KOPT-K1 (cell line): ENCODE measurements around the gene TIMP1.

Source experiments
- H3K27ac ChIP-seq: fragments of 200-600 bp; sonication (generic); 2 replicates; pipeline ENCODE4 v1.5.1; 2016; ENCODE audit warnings: antibody characterized with exemption, mild to moderate bottlenecking, low read depth, low read length; ENCODE audit not compliant: poor library complexity, severe bottlenecking
- H3K36me3 ChIP-seq: fragments of 200-600 bp; sonication (generic); 2 replicates; pipeline ENCODE4 v1.5.1; 2017; ENCODE audit warnings: antibody characterized with exemption, mild to moderate bottlenecking, low read length, moderate library complexity; ENCODE audit not compliant: insufficient read depth
- H3K9me3 ChIP-seq: fragments of 200-600 bp; sonication (generic); 2 replicates; pipeline ENCODE4 v1.5.1; 2017; ENCODE audit warnings: antibody characterized with exemption, low read length, mild to moderate bottlenecking; ENCODE audit not compliant: insufficient read depth, poor library complexity, severe bottlenecking

Gene TIMP1

DNA sequence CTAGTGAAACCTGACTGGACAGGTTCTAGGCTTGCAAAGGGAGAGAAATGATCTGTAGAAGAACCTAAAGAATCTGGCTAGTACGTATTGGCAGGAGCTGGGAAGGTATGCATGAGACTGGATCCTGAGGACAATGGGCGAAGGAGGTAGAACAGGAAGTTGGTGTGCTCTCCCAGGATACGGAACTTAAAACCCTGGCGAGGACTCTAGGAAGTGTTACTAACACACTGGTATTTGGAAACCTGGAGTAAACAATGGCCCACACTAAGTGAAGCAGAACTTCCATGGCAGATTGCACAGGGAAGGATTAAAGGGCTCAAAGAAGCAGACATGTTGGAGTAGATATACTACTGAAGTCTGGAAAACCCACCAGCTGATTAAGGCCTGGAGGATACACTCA lies 28.3 kb downstream of the TIMP1 start:
- H3K9me3 ChIP-seq = no peaks in the 10 kb centered on the region

DNA sequence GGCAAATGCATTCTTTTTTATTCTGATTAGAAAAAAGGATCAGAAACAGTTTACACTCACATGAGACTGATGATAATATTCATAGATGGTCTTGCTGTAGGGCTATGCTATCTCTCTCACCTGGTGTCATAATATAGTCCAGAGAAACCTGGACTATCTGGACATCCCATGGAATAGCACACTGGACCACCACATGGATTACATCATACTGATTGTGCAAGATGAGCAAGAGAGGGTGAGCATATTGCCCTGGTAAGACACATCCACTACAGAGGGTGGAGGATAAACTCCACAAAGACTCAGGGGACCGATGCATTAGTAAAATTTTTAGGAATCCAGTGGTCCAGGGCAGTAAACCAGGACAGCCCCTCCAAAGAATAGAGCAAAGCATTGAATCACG lies 29.3 kb downstream of the TIMP1 start:
- Histone ChIP-seq H3K9me3 (no peaks in the 10 kb centered on the region), H3K36me3 (no peaks in the 10 kb centered on the region)

More for the DNA sequence above, 28.3 kb downstream of the TIMP1 start:
- Histone ChIP-seq H3K36me3 (no peaks in the 10 kb centered on the region), H3K27ac (no peak overlapping the region)

DNA sequence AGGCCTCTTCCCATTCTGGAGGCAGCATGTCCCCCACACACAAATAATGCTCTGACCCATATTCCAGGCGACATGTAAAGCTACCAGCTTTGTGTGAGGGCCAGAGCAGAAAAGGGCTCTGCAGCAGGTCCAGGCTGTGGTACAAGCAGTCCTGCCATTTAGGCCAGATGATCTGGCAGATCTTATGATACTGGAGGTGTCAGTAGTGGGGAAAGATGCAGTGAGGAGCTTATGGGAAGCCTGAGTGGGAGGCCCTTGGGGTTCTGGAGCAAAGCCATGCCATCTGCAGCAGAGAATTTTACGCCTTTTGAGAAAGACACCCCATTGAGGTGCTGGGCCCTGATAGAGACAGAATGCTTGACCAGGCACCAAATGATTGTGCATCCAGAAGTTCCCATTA lies 29.7 kb downstream of the TIMP1 start:
- Histone ChIP-seq H3K9me3 (no peaks in the 10 kb centered on the region), H3K36me3 (no peaks in the 10 kb centered on the region), H3K27ac (no peak overlapping the region)

More for the DNA sequence above, 29.3 kb downstream of the TIMP1 start:
- H3K27ac ChIP-seq = no peak overlapping the region

DNA sequence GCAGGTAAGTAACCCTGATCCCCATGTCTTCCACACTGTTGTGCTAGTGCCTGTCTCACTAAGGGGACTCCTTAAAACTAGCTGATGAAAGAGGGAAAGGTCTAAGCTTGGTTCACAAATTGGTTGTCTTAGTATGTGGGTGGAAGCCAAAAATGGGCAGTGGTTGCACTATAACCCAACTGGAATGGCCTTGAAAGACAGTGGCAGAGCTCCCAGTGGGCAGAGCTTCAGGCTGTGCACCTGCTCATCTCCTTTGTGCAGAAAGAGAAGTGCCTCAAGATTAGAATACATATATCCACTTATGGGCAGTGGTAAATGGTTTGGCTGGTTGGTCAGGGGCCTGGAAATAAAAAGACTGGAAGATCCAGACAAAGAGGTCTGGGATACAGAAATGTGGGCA lies 30.2 kb downstream of the TIMP1 start:
- Histone ChIP-seq H3K27ac (no peak overlapping the region), H3K36me3 (no peaks in the 10 kb centered on the region), H3K9me3 (no peaks in the 10 kb centered on the region)

DNA sequence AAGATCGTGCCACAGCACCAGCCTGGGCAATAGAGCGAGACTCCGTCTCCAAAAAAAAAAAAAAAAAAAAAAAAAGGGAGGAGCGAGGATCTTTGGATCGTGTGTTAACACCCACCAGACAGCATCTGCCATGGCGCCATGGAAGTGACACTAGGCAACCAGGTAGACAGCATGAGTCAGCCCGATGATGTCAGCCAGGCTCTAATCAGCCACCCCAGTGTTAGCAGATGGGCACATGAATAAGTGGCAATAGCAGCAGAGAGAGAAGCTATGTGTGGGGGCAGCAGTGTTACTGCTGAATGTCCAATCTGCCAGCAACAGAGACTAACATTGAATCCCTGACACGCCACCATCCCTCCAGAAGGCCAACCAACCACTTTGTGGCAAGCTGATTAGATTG lies 30.8 kb downstream of the TIMP1 start:
- no peaks in the 10 kb centered on the region for H3K9me3 ChIP-seq
- H3K36me3 ChIP-seq = no peaks in the 10 kb centered on the region
- H3K27ac ChIP-seq = no peak overlapping the region

DNA sequence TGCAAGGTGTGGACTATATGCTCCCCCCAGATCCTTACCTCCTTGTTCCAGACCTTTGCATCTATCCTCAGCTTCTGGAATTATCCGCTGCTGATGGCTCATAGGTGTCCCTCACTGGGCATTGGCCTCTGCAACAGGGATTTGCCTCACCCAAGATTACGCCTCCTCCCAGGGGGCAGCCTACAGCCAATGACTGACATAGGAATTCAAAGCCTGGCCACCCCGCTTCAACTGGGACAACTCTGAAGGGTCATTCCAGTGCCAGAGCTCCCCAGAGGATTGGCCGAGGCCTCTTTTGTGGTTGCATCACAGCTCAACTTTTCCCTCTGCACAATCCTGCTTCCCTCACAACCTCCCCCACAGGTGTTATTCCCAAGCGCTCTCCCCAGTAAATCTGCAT lies 32.4 kb downstream of the TIMP1 start:
- Histone ChIP-seq H3K27ac (no peak overlapping the region), H3K9me3 (no peaks in the 10 kb centered on the region), H3K36me3 (no peaks in the 10 kb centered on the region)

DNA sequence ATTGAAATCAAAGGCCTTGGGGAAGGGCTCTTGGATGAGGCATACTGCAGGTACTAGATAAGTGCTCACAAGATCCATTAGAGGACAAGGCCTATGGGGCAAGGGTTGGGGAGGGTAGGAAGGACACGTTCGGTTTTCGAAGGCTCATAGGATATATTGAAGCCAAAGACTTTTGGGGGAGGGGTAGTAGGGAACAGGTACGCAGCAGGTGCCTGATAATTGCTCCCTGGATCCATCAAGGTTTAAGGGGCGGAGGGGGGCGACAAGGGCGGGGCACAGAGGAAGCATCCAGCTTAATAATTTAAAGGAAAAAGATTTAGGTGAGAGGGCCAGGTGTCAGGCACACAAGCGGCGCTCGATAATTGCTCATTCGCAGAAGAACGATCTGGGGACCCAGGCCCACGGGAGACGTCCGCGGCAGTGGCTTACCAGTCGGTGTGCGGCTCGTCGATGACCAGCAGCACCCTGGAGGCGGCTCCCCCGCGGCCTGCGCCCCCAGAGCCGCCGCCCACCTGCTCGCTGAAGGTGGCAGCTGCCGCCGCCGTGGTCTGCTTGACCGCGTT lies 36.8 kb downstream of the TIMP1 start:
- Histone ChIP-seq H3K36me3 (no peaks in the 10 kb centered on the region), H3K27ac (no peak overlapping the region), H3K9me3 (no peaks in the 10 kb centered on the region)

DNA sequence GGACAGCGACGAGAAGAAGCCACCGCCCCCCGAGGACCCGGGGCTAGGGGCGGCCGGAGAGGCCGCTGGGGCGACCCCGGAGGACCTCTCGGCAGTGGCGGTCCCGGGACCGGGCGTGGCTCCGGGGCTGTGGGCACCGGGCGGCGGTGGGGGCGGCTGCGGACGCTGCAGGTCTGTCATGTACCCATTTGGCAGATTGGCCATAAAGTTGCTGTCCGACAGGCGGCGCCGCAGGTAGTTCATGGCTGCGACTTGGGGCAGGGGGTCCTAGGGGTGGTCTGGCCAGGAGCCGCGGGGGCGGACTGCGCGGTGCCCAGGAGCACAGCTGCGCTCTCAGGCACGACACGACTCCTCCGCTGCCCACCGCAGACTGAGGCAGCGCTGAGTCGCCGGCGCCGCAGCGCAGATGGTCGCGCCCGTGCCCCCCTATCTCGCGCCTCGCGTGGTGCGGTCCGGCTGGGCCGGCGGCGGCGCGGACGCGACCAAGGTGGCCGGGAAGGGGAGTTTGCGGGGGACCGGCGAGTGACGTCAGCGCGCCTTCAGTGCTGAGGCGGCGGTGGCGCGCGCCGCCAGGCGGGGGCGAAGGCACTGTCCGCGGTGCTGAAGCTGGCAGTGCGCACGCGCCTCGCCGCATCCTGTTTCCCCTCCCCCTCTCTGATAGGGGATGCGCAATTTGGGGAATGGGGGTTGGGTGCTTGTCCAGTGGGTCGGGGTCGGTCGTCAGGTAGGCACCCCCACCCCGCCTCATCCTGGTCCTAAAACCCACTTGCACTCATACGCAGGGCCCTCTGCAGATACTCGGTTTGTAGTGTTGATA lies 37.5 kb downstream of the TIMP1 start, which contains the start of gene SYN1:
SYN1 (minus strand) TSS at position 372 of the 817 bp plus-strand sequence; CDS start at position 243, 129 bp downstream.
- Histone ChIP-seq H3K9me3 (no peaks in the 10 kb centered on the region), H3K36me3 (no peaks in the 10 kb centered on the region), H3K27ac (no peak within 1 kb of the TSS)

DNA sequence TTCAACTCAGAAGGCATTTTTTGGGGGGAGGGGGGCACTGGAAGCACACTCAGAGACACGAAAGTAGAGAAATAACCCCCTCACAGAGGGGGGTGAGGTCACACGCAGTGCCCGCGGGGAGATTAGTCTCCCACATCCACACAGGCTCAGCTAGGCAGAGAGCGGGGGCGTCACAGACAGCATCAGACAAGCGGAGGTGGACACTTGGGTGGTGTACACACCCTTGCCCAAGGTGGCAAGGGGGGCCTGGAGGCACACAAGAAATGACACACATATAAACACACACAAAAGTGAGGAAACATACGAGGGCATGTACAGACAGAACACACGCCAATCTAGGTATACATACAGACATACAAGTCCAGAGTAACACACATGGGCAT lies 38.1 kb downstream of the TIMP1 start:
- Histone ChIP-seq H3K36me3 (no peaks in the 10 kb centered on the region), H3K27ac (no peak overlapping the region), H3K9me3 (no peaks in the 10 kb centered on the region)

DNA sequence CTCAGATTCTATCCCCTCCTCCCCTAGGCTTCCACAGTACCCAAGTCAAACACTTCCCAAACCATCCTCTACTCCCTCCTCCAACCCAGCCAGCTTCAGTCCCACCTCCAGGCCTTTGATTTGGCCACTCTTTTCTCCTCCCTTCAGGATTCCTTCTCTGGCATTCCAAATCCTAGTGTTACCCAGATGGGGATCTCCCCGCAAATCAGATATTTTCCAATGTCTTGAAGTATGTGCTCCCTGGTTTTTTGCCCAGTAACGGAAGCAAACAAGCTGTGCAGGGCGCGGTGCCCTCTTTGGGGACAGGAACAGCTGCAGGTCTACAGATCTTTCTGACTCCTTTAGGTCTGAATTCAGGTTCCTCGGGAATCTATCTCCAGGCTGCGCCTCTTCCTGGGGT lies 39.6 kb downstream of the TIMP1 start:
- Histone ChIP-seq H3K36me3 (no peaks in the 10 kb centered on the region), H3K27ac (no peak overlapping the region)

DNA sequence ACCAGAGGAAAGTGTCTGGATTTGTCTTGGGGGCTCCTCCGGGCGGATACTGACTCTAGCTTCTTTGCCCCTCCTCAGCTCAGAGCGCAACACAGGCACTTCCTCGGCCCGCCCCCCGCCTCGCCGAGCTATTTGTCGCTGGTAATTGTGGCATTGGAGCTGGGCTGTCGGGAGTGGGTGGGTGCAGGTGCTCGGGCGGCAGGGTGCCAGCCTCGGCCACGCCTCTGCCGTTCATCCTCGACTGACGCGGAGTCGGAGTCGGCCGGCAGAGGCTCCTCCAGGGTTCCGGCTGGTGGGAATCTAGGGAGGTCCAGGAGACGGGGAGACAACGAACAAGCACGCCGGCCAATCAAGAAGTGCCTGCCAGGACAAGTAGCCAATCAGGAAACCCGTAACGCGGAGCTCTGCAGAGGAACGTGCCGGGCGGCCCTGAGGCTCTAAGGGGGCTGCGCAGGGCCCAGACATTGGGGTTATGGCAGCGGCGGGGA lies 41.3 kb downstream of the TIMP1 start:
- no peaks in the 10 kb centered on the region for H3K9me3 ChIP-seq
- H3K36me3 ChIP-seq = no peaks in the 10 kb centered on the region
- no peak overlapping the region for H3K27ac ChIP-seq

More for the DNA sequence above, 39.6 kb downstream of the TIMP1 start:
- H3K9me3 ChIP-seq = no peaks in the 10 kb centered on the region

DNA sequence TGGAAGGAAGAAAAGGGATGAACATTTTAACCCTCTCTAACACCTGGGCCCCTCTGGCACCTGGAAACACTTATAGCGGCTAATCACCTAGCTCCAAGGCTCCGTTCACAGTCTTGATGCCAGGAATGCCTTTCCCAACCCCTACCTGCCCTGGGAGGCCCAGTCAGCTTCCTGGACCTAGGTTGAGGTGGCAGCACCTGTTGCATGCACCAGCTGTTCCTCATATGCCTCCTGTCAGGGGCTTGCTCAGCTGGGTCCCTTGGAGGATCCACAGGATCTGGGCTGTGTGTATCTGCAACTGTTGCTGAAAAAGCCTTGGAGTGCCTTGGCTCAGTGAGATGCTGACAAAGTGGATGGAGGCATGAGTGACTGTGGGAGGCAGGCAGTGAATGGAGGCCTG lies 43.1 kb downstream of the TIMP1 start:
- H3K27ac ChIP-seq = no peak overlapping the region
- no peaks in the 10 kb centered on the region for H3K36me3 ChIP-seq
- no peaks in the 10 kb centered on the region for H3K9me3 ChIP-seq

DNA sequence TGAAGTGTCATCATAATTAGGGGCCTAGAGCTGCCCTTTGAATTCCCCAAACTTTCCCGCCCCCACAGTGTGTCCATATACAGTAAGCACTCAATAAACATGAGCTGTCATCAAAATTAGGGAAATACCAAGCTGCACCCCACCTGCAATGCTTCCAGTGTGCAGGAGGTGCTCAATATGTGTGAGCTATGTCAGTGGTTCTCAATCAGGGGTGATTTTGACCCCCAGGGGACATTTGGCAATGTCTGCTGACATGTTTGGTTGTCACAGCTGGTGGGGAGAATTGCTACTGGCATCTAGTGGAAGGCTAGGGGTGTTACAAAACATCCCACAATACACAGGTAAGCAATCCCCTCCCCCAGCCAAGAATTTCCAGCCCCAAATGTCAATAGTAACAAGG lies 46.7 kb downstream of the TIMP1 start:
- Histone ChIP-seq H3K27ac (no peak overlapping the region), H3K9me3 (no peaks in the 10 kb centered on the region), H3K36me3 (peaks cover 3% of the 10 kb centered on the region; the same call in 1 of the 2 replicates)

DNA sequence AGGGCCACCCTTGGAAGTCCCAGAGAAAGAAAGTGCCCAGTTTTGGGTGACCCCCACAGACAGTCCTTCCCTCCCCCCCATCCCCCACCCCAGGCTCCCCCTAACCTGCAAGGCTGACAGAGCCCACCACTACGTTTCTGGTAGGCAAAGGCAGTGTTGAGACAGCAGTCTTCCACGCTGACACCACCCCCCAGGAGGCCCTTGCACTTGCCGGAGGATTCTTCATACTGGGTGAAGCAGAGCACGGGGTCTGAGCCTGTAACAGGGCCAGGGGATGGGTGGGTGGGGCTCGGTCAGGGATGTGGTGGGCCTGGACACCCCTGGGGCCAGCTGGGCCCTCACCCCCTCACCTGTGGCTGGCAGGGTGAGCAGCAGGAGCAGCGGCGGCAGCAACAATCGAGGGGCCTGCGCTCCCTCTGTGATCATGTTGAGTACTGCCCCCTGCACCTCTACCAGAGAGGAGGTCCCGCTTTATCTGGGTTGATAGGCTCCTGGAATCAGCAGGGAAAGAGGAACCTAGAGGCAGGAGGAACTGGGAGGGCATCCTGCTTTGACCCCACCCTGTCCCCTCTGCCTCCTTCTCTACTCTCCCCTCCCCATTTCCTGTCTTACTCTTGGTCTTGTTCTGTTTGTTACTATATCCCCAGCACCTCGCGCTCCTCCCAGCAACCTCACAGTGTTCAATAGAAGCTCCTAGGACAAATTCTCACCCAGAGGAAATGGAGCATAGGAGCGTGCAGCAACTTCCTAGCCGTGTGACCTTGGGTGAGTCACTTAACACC lies 47.4 kb downstream of the TIMP1 start, which contains the start of gene CFP:
CFP (minus strand) TSS at position 512 of the 782 bp plus-strand sequence; CDS start at position 426, 86 bp downstream.
- Histone ChIP-seq H3K36me3 (peaks cover 9% of the 10 kb centered on the region; the same call in 1 of the 2 replicates), H3K27ac (no peak within 1 kb of the TSS), H3K9me3 (no peaks in the 10 kb centered on the region)

DNA sequence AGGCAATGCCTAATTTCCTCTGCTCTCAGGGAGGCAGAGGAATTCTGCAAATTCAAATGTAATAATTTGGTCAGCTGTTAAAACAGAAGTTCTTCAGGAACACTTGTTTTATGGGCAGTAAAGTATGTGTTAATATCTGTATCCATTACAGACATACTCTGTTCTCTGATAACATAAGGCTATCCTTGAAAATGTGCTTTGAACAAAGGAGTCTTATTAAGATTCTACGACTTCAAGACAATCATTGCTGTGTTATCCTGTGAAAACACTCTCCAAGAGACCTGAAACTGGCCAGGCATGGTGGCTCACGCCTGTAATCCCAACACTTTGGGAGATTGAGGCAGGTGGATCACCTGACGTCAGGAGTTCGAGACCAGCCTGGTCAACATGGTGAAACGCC lies 49.4 kb downstream of the TIMP1 start:
- no peaks in the 10 kb centered on the region for H3K9me3 ChIP-seq
- no peak overlapping the region for H3K27ac ChIP-seq
- H3K36me3 ChIP-seq = peaks cover 27% of the 10 kb centered on the region; the same call in 1 of the 2 replicates
